ENCODE results near the gene CNN2. TPM values are rescaled to one million over a fixed set of nuclear protein-coding genes. Genes with fewer than 3 reads are reported as not detected.

CNN2 gene
- total RNA-seq, 2 donors from 2014 or later = 108 to 132 TPM

GRCh38 chr19:1053176-1054101, 27.0 kb downstream of the CNN2 start:
- H3K4me3 ChIP-seq = no peak overlapping the region
- no peak overlapping the region for H3K27ac ChIP-seq
- no peak overlapping the region for H3K9ac ChIP-seq (ENCODE audit: low read depth in 2 of 2, low read length in 2 of 2)
- H3K9me3 ChIP-seq = no peaks in the 10 kb centered on the region
- intact Hi-C loops (cut with DNase I) = no loop called here
- TF ChIP-seq CTCF (IDR thresholded peaks at IDR 0.05) = no peak
- DNase-seq = no peak
- H3K4me1 ChIP-seq = no peaks in the 10 kb centered on the region
- no peaks in the 10 kb centered on the region for H3K27me3 ChIP-seq
- H3K36me3 ChIP-seq = no peaks in the 10 kb centered on the region

GRCh38 chr19:1054102-1055027, 28.0 kb downstream of the CNN2 start:
- Histone ChIP-seq H3K27me3 (no peaks in the 10 kb centered on the region), H3K4me1 (no peaks in the 10 kb centered on the region), H3K4me3 (no peak overlapping the region), H3K36me3 (no peaks in the 10 kb centered on the region), H3K9me3 (no peaks in the 10 kb centered on the region), H3K27ac (no peak overlapping the region), H3K9ac (ENCODE audit: low read depth in 2 of 2, low read length in 2 of 2) (no peak overlapping the region)
- TF ChIP-seq CTCF (IDR thresholded peaks at IDR 0.05) = no peak
- no peak for DNase-seq
- intact Hi-C loops (cut with DNase I) = no loop called here

GRCh38 chr19:1055028-1055425, 28.6 kb downstream of the CNN2 start:
- Histone ChIP-seq H3K4me1 (no peaks in the 10 kb centered on the region), H3K9ac (ENCODE audit: low read depth in 2 of 2, low read length in 2 of 2) (no peak overlapping the region), H3K27me3 (no peaks in the 10 kb centered on the region), H3K4me3 (no peak overlapping the region), H3K27ac (no peak overlapping the region), H3K9me3 (no peaks in the 10 kb centered on the region), H3K36me3 (no peaks in the 10 kb centered on the region)
- no peak for DNase-seq
- TF ChIP-seq CTCF (IDR thresholded peaks at IDR 0.05) = no peak
- intact Hi-C loops (cut with DNase I) = no loop called here

GRCh38 chr19:1055886-1056620, 29.6 kb downstream of the CNN2 start:
- no peak for DNase-seq
- Histone ChIP-seq H3K27me3 (no peaks in the 10 kb centered on the region), H3K4me3 (no peak overlapping the region), H3K27ac (no peak overlapping the region), H3K9ac (ENCODE audit: low read depth in 2 of 2, low read length in 2 of 2) (no peak overlapping the region), H3K9me3 (no peaks in the 10 kb centered on the region), H3K4me1 (no peaks in the 10 kb centered on the region), H3K36me3 (no peaks in the 10 kb centered on the region)
- no peak for TF ChIP-seq CTCF (IDR thresholded peaks at IDR 0.05)
- intact Hi-C loops (cut with DNase I) = no loop called here
